HCT116 (cell line): ENCODE measurements around the gene BTBD18. TPM values are rescaled to one million over a fixed set of nuclear protein-coding genes. Genes with fewer than 3 reads are reported as not detected.

ENCODE experiments used
- ATAC-seq: fragments of 200-7000 bp; cut with Tn5 transposase; 2 replicates; pipeline ENCODE4 v1.9.1; 2020; ENCODE audit warnings: mild to moderate bottlenecking, moderate library complexity
- BruUV-seq: library from RNA; stranded (reverse); fragments of 400-500 nt; replicated peaks from 2 replicates; lab custom pipeline; 2021; lab: Mats Ljungman, UMichigan
- CTCF ChIA-PET: fragments of 300-600 bp; sonication (Branson Sonifier 250); formaldehyde crosslinking; loops from one replicate; lab custom pipeline; 2021; ENCODE audit warnings: antibody characterized with exemption; lab: Charles Lee
- POLR2A ChIA-PET: fragments of 300-600, 350-600 bp; sonication (Branson Sonifier 250); formaldehyde crosslinking; loops from one replicate; lab custom pipeline; 2021; ENCODE audit warnings: antibody characterized with exemption; lab: Charles Lee
- RAD21 ChIA-PET, 2 experiments: fragments of 300-600 bp; sonication (Branson Sonifier 250); formaldehyde crosslinking; loops; one replicate each; lab custom pipeline; 2023; ENCODE audit warnings: low total read pairs in 2 of 2; ENCODE audit not compliant: uncharacterized antibody in 2 of 2, unreplicated experiment in 2 of 2, low non-redundant PET in 1 of 2; lab: Charles Lee
- DNase-seq: peaks from one replicate; pipeline ENCODE4 v3.0.0-alpha.2; 2010; ENCODE audit warnings: low read depth, low spot score
- H2AFZ ChIP-seq: fragments of 200-600 bp; shearing (Covaris generic), sonication (generic); 2 replicates; pipeline ENCODE4 v1.6.1; 2017; ENCODE audit warnings: low read depth, mixed run types, mixed read lengths, antibody characterized with exemption, low read length; ENCODE audit not compliant: poor library complexity, severe bottlenecking
- H3K27ac ChIP-seq: 2 replicates; pipeline ENCODE4 v1.5.1; 2012; ENCODE audit warnings: low read depth, low read length
- H3K27me3 ChIP-seq: fragments of 200-600 bp; sonication (generic); 2 replicates; pipeline ENCODE4 v1.6.1; 2016; ENCODE audit warnings: mixed run types, low read length, mixed read lengths; ENCODE audit not compliant: insufficient read depth
- H3K36me3 ChIP-seq, 2 experiments: fragments of 200-500 bp in 1 of 2; fragments of 200-600 bp in 1 of 2; sonication (Bioruptor generic) in 1 of 2; sonication (generic) in 1 of 2; 2 replicates each; pipeline versions ENCODE4 v1.5.1 to v1.6.1; 2014 to 2016; ENCODE audit warnings: low read length in 2 of 2, inconsistent platforms in 1 of 2, mixed read lengths in 1 of 2, mixed run types in 1 of 2; ENCODE audit not compliant: insufficient read depth in 2 of 2, control insufficient read depth in 1 of 2
- H3K4me1 ChIP-seq, 2 experiments: fragments of 200-600 bp in 1 of 2; sonication (generic) in 1 of 2; 2 replicates each; pipeline versions ENCODE4 v1.5.1 to v1.6.1; 2012 to 2017; ENCODE audit warnings: low read length in 2 of 2, inconsistent platforms in 1 of 2, mild to moderate bottlenecking in 1 of 2, mixed read lengths in 1 of 2, mixed run types in 1 of 2, moderate library complexity in 1 of 2; ENCODE audit not compliant: insufficient read depth in 2 of 2, control insufficient read depth in 1 of 2
- H3K4me2 ChIP-seq: fragments of 200-600 bp; sonication (generic); 2 replicates; pipeline ENCODE4 v1.6.1; 2017; ENCODE audit warnings: mixed run types, low read length, mixed read lengths
- H3K4me3 ChIP-seq, 2 experiments: fragments of 200-600 bp in 1 of 2; sonication (generic) in 1 of 2; replicated peaks in 1 of 2; 2 replicates each; pipeline ENCODE4 v1.5.1; 2011 to 2016; ENCODE audit warnings: low read length in 2 of 2, control low read depth in 1 of 2, low read depth in 1 of 2, mild to moderate bottlenecking in 1 of 2, mixed read lengths in 1 of 2, mixed run types in 1 of 2
- H3K79me2 ChIP-seq: fragments of 200-600 bp; sonication (generic); 2 replicates; pipeline ENCODE4 v1.6.1; 2017; ENCODE audit warnings: mild to moderate bottlenecking, mixed run types, low read length, moderate library complexity, mixed read lengths; ENCODE audit not compliant: insufficient read depth
- H3K9ac ChIP-seq: fragments of 200-600 bp; sonication (generic); 2 replicates; pipeline ENCODE4 v1.6.1; 2016; ENCODE audit warnings: low read length, mixed read lengths
- H3K9me2 ChIP-seq: fragments of 200-600 bp; sonication (generic), shearing (Covaris generic); 2 replicates; pipeline ENCODE4 v1.6.1; 2017; ENCODE audit warnings: mixed run types, mild to moderate bottlenecking, moderate library complexity; ENCODE audit not compliant: insufficient read depth
- H3K9me3 ChIP-seq, 2 experiments: fragments of 200-500 bp in 1 of 2; fragments of 200-600 bp in 1 of 2; sonication (Bioruptor generic) in 1 of 2; sonication (generic) in 1 of 2; 2 replicates each; pipeline ENCODE4 v1.6.1; 2014 to 2017; ENCODE audit warnings: low read length in 2 of 2, mixed read lengths in 2 of 2, inconsistent platforms in 1 of 2, low read depth in 1 of 2, mild to moderate bottlenecking in 1 of 2, mixed run types in 1 of 2, moderate library complexity in 1 of 2; ENCODE audit not compliant: control insufficient read depth in 1 of 2, insufficient read depth in 1 of 2
- H4K20me1 ChIP-seq: fragments of 200-600 bp; sonication (generic), shearing (Covaris generic); 2 replicates; pipeline ENCODE4 v1.6.1; 2017; ENCODE audit warnings: mixed run types, mild to moderate bottlenecking, moderate library complexity; ENCODE audit not compliant: insufficient read depth
- CBX3 ChIP-seq: IDR thresholded peaks from 2 replicates; pipeline ENCODE4 v1.6.1; 2012; ENCODE audit warnings: low read depth
- CEBPB ChIP-seq: IDR thresholded peaks from 2 replicates; pipeline ENCODE4 v1.6.1; 2012; ENCODE audit warnings: low read depth
- EGR1 ChIP-seq: IDR thresholded peaks from 2 replicates; pipeline ENCODE4 v1.6.1; 2012; ENCODE audit warnings: low read depth
- ELF1 ChIP-seq: IDR thresholded peaks from 2 replicates; pipeline ENCODE4 v1.6.1; 2012; ENCODE audit warnings: low read depth, borderline replicate concordance
- EZH2 ChIP-seq: fragments of 200-600 bp; sonication (generic); IDR thresholded peaks from 2 replicates; pipeline ENCODE4 v1.6.1; 2017; ENCODE audit warnings: antibody characterized with exemption, mixed run types
- EZH2phosphoT487 ChIP-seq: fragments of 200-600 bp; IDR thresholded peaks from 2 replicates; pipeline ENCODE4 v1.6.1; 2018; ENCODE audit warnings: antibody characterized with exemption, borderline replicate concordance
- FOSL1 ChIP-seq: IDR thresholded peaks from 2 replicates; pipeline ENCODE4 v1.6.1; 2012; ENCODE audit warnings: low read depth
- REST ChIP-seq: IDR thresholded peaks from 2 replicates; pipeline ENCODE4 v1.6.1; 2012; ENCODE audit warnings: low read depth
- SP1 ChIP-seq: IDR thresholded peaks from 2 replicates; pipeline ENCODE4 v1.6.1; 2012; ENCODE audit warnings: low read depth
- TCF7L2 ChIP-seq: IDR thresholded peaks from 2 replicates; pipeline ENCODE4 v1.7.0; 2011; ENCODE audit warnings: borderline replicate concordance, inconsistent platforms; ENCODE audit not compliant: insufficient read depth, insufficient read length; ENCODE audit errors: extremely low read depth
- ZBTB33 ChIP-seq: IDR thresholded peaks from 2 replicates; pipeline ENCODE4 v1.6.1; 2011; ENCODE audit warnings: mild to moderate bottlenecking, low read length, moderate library complexity; ENCODE audit not compliant: insufficient replicate concordance; ENCODE audit errors: extremely low read depth
- intact Hi-C: fragments of 100-400 bp; cut with micrococcal nuclease; formaldehyde crosslinking; loops from 2 replicates; pipeline ENCODE4 v1.10.0; 2022
- total RNA-seq: library from RNA; stranded (reverse); gene quantifications from one replicate; pipeline ENCODE4 v1.2.1, GENCODE V29; 2021; ENCODE audit not compliant: unreplicated experiment

The BTBD18 gene
- total RNA-seq, 1 experiment from 2014 or later = not detected

- no peaks in the 10 kb centered on the region for H4K20me1 ChIP-seq
- RAD21 ChIA-PET = no interaction called here
- intact Hi-C loops = no loop called here
- H3K4me3 ChIP-seq = no peak overlapping the region
- no peak overlapping the region for H3K27ac ChIP-seq
- peaks cover 47 to 68% of the 10 kb centered on the region in 2 experiments for H3K4me1 ChIP-seq
- peak overlapping the region; percentile 35 for H3K4me2 ChIP-seq
- DNase-seq (no peak), ATAC-seq (no peak)
- H3K9me3 ChIP-seq = no peaks in the 10 kb centered on the region
- H3K36me3 ChIP-seq = peaks cover 10 to 21% of the 10 kb centered on the region in 2 experiments; a peak in 3 of 4 replicates
- CTCF ChIA-PET = no interaction called here
- POLR2A ChIA-PET = interaction anchor here (1.5 kb wide), 1 partner anchor 31 kb away, joined by 5 read pairs; the partner anchor contains the start of gene CTNND1
- no peak overlapping the region for H3K9ac ChIP-seq
- H3K9me2 ChIP-seq = no peaks in the 10 kb centered on the region
- TF ChIP-seq EZH2 = no peak
- TF ChIP-seq EGR1 = no peak
- no peak for TF ChIP-seq ELF1
- TF ChIP-seq REST = no peak
- TF ChIP-seq TCF7L2 = no peak
- TF ChIP-seq ZBTB33 = no peak
- TF ChIP-seq EZH2phosphoT487 = no peak
- TF ChIP-seq CBX3 = no peak
- no peak for TF ChIP-seq SP1
- no peak for TF ChIP-seq CEBPB
- TF ChIP-seq FOSL1 = no peak
- BruUV-seq = no TSS peak
- H3K79me2 ChIP-seq = peaks cover 96% of the 10 kb centered on the region
- no peak overlapping the region for H2AFZ ChIP-seq
- H3K27me3 ChIP-seq = no peaks in the 10 kb centered on the region
These were observed 40.5 kb upstream of the BTBD18 start for GRCh38 chr11:57792060-57792541.
